MM.1S (cell line): ENCODE measurements around the gene MARCHF10.

ENCODE experiments used
- DNase-seq: peaks from one replicate; pipeline ENCODE4 v3.0.0-alpha.2; 2015
- H2AFZ ChIP-seq: fragments of 300-600 bp; sonication (generic); 2 replicates; pipeline ENCODE4 v1.6.0; 2016; ENCODE audit warnings: antibody characterized with exemption, low read length
- H3F3A ChIP-seq: fragments of 300-600 bp; sonication (generic); 2 replicates; pipeline ENCODE4 v1.6.1; 2016; ENCODE audit warnings: mild to moderate bottlenecking, antibody characterized with exemption, low read length, moderate library complexity, mixed read lengths; ENCODE audit not compliant: insufficient read depth
- H3K27ac ChIP-seq: fragments of 300-600 bp; sonication (generic); 2 replicates; pipeline ENCODE4 v1.5.1; 2016; ENCODE audit warnings: mild to moderate bottlenecking, low read length
- H3K27me3 ChIP-seq: fragments of 300-600 bp; sonication (generic); replicated peaks from 2 replicates; pipeline ENCODE4 v1.6.0; 2016; ENCODE audit warnings: low read length; ENCODE audit not compliant: insufficient read depth
- H3K36me3 ChIP-seq: fragments of 300-600 bp; sonication (generic); replicated peaks from 2 replicates; pipeline ENCODE4 v1.6.1; 2016; ENCODE audit warnings: mild to moderate bottlenecking, low read length, mixed read lengths; ENCODE audit not compliant: insufficient read depth
- H3K4me1 ChIP-seq: fragments of 300-600 bp; sonication (generic); 2 replicates; pipeline ENCODE4 v1.6.1; 2016; ENCODE audit warnings: low read length, mixed read lengths
- H3K4me2 ChIP-seq: fragments of 300-600 bp; sonication (generic); 2 replicates; pipeline ENCODE4 v1.6.0; 2016; ENCODE audit warnings: low read depth, low read length
- H3K4me3 ChIP-seq: fragments of 300-600 bp; sonication (generic); 2 replicates; pipeline ENCODE4 v1.5.1; 2016; ENCODE audit warnings: low read length, mixed read lengths
- H3K79me2 ChIP-seq: fragments of 300-600 bp; sonication (generic); 2 replicates; pipeline ENCODE4 v1.6.1; 2016; ENCODE audit warnings: mixed run types, low read length, mixed read lengths
- H3K9ac ChIP-seq: fragments of 300-600 bp; sonication (generic); 2 replicates; pipeline ENCODE4 v1.6.1; 2016; ENCODE audit warnings: low read length, mixed read lengths
- H3K9me2 ChIP-seq: fragments of 300-600 bp; sonication (generic); replicated peaks from 2 replicates; pipeline ENCODE4 v1.6.1; 2016; ENCODE audit warnings: mild to moderate bottlenecking, low read length, mixed read lengths; ENCODE audit not compliant: insufficient read depth
- H3K9me3 ChIP-seq: fragments of 300-600 bp; sonication (generic); replicated peaks from 2 replicates; pipeline ENCODE4 v1.6.1; 2016; ENCODE audit warnings: mild to moderate bottlenecking, low read length, mixed read lengths; ENCODE audit not compliant: insufficient read depth
- H4K20me1 ChIP-seq: fragments of 300-600 bp; sonication (generic); 2 replicates; pipeline ENCODE4 v1.6.1; 2016; ENCODE audit warnings: mild to moderate bottlenecking, low read length, moderate library complexity, mixed read lengths; ENCODE audit not compliant: insufficient read depth
- EZH2 ChIP-seq: fragments of 300-600 bp; sonication (generic); optimal IDR thresholded peaks from 2 replicates; pipeline ENCODE3; 2017; ENCODE audit warnings: low read depth, mild to moderate bottlenecking, antibody characterized with exemption, low read length, mixed read lengths
- EZH2phosphoT487 ChIP-seq: fragments of 300-600 bp; sonication (generic); IDR thresholded peaks from 2 replicates; pipeline ENCODE4 v1.6.1; 2018; ENCODE audit warnings: antibody characterized with exemption, low read length
- TF ChIP-seq, protein P1 (sequence below): fragments of 300-600 bp; sonication (generic); IDR thresholded peaks from 2 replicates; pipeline ENCODE4 v1.5.1; 2016; ENCODE audit warnings: antibody characterized with exemption, low read length, mixed read lengths

The MARCHF10 gene

GRCh38 chr17:62716834-62717588 lies 91.1 kb downstream of the MARCHF10 start:
- Histone ChIP-seq H3K27ac (no peak overlapping the region), H3K4me1 (no peaks in the 10 kb centered on the region), H3K9me2 (no peaks in the 10 kb centered on the region), H3K36me3 (no peaks in the 10 kb centered on the region), H3K4me2 (no peak overlapping the region), H3K4me3 (no peak overlapping the region), H3K79me2 (no peaks in the 10 kb centered on the region), H3K9me3 (no peaks in the 10 kb centered on the region), H4K20me1 (no peaks in the 10 kb centered on the region), H3K9ac (no peak overlapping the region), H2AFZ (no peak overlapping the region), H3F3A (no peaks in the 10 kb centered on the region), H3K27me3 (0 out of 2 replicates have a peak, but pooled peaks cover 4% of the 10 kb centered on the region)
- no peak for DNase-seq
- no peak for TF ChIP-seq EZH2phosphoT487
- no peak for TF ChIP-seq EZH2
- TF ChIP-seq, protein P1, sequence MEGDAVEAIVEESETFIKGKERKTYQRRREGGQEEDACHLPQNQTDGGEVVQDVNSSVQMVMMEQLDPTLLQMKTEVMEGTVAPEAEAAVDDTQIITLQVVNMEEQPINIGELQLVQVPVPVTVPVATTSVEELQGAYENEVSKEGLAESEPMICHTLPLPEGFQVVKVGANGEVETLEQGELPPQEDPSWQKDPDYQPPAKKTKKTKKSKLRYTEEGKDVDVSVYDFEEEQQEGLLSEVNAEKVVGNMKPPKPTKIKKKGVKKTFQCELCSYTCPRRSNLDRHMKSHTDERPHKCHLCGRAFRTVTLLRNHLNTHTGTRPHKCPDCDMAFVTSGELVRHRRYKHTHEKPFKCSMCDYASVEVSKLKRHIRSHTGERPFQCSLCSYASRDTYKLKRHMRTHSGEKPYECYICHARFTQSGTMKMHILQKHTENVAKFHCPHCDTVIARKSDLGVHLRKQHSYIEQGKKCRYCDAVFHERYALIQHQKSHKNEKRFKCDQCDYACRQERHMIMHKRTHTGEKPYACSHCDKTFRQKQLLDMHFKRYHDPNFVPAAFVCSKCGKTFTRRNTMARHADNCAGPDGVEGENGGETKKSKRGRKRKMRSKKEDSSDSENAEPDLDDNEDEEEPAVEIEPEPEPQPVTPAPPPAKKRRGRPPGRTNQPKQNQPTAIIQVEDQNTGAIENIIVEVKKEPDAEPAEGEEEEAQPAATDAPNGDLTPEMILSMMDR: no peak

- Histone ChIP-seq H3K79me2 (no peaks in the 10 kb centered on the region), H3K27me3 (0 out of 2 replicates have a peak, but pooled peaks cover 4% of the 10 kb centered on the region), H3K27ac (no peak overlapping the region), H3K9me2 (no peaks in the 10 kb centered on the region), H2AFZ (no peak overlapping the region), H3K4me2 (no peak overlapping the region), H3F3A (no peaks in the 10 kb centered on the region), H3K9me3 (no peaks in the 10 kb centered on the region), H3K4me3 (no peak overlapping the region), H3K36me3 (no peaks in the 10 kb centered on the region), H3K9ac (no peak overlapping the region), H4K20me1 (no peaks in the 10 kb centered on the region), H3K4me1 (no peaks in the 10 kb centered on the region)
- no peak for TF ChIP-seq EZH2
- TF ChIP-seq, protein P1: no peak
- TF ChIP-seq EZH2phosphoT487: no peak
- no peak for DNase-seq
Observed at GRCh38 chr17:62715882-62716390, 92.2 kb downstream of the MARCHF10 start.

DNA sequence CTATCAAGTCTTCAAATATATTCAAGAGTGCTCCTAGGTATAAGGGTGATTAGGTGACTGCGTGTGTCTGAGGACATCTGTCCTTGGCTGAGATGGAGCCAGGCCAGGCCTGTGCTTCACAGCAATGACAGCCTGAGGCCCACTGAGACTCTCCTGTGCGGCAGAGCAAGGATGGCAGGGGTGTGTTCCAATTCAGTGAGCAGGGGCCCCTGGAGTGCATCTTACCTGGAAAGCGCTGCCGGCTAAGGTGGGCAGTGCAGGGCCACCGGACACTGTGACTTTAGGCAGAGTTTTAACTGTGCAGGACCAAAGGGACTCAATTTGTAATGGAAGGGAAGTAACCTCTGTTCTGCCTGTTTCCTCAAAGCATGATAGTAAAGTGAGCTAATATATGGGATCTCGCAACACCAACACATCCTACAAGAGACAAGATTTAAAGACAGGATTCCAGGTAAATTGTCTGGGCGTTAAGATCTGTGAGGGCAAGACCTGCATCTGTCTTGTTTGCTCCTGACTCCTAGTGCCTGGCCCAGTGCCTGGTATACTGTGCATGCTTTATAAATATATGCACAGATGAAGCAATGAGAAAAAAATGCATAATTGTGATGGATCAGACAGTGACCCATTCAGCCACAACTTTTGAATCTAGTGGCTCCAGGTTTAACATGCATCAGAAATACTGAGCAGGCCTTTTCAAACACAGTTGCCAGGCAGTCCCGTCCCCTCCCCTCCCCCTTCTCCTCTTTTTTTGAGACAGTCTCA lies 93.9 kb downstream of the MARCHF10 start:
- no peaks in the 10 kb centered on the region for H3K9me2 ChIP-seq
- 0 out of 2 replicates have a peak, but pooled peaks cover 4% of the 10 kb centered on the region for H3K27me3 ChIP-seq
- H3K4me2 ChIP-seq: no peak overlapping the region
- H3F3A ChIP-seq: no peaks in the 10 kb centered on the region
- no peaks in the 10 kb centered on the region for H3K9me3 ChIP-seq
- no peak overlapping the region for H3K27ac ChIP-seq
- H3K4me1 ChIP-seq: no peaks in the 10 kb centered on the region
- no peaks in the 10 kb centered on the region for H4K20me1 ChIP-seq
- no peaks in the 10 kb centered on the region for H3K79me2 ChIP-seq
- H3K36me3 ChIP-seq: no peaks in the 10 kb centered on the region
- no peak overlapping the region for H2AFZ ChIP-seq
- DNase-seq: no peak
- no peak overlapping the region for H3K9ac ChIP-seq
- no peak for TF ChIP-seq EZH2phosphoT487
- TF ChIP-seq EZH2: no peak
- TF ChIP-seq, protein P1: no peak
- H3K4me3 ChIP-seq: no peak overlapping the region
